Natural killer cell (primary cell): ENCODE measurements around the gene SPATA2L. TPM values are rescaled to one million over a fixed set of nuclear protein-coding genes. Genes with fewer than 3 reads are reported as not detected.
"Not testable (repeated sequence)": the region's sequence is repeated elsewhere in the genome, so short reads cannot be mapped to it uniquely, and the experiment has no call there.

ENCODE experiments used
- ATAC-seq, 3 donors: fragments of 150-1000 bp in 2 of 3; fragments of 200-7000 bp in 1 of 3; cut with Tn5 transposase; 1 replicate in 1 of 3; 2 replicates in 2 of 3; pipeline ENCODE4 v1.10.0; 2021; ENCODE audit warnings: mild to moderate bottlenecking in 2 of 3, moderate library complexity in 2 of 3
- DNase-seq, 2 donors: peaks; one replicate each; pipeline versions ENCODE4 v3.0.0 to v3.0.0-alpha.2; 2013 to 2021; ENCODE audit warnings: mixed read lengths in 1 of 2
- H3K27ac ChIP-seq: one replicate; pipeline ENCODE4 v1.5.1; 2013; ENCODE audit warnings: mild to moderate bottlenecking, low read length
- H3K27me3 ChIP-seq: one replicate; pipeline ENCODE4 v1.6.1; 2013; ENCODE audit warnings: low read length; ENCODE audit not compliant: control insufficient read depth, insufficient read depth
- H3K36me3 ChIP-seq: one replicate; pipeline ENCODE4 v1.6.1; 2013; ENCODE audit warnings: low read length; ENCODE audit not compliant: control insufficient read depth, insufficient read depth
- H3K4me1 ChIP-seq: one replicate; pipeline ENCODE4 v1.6.1; 2013; ENCODE audit warnings: low read length; ENCODE audit not compliant: control insufficient read depth, insufficient read depth
- H3K4me3 ChIP-seq: one replicate; pipeline ENCODE4 v1.5.1; 2013; ENCODE audit warnings: low read length
- H3K9me3 ChIP-seq: one replicate; pipeline ENCODE4 v1.6.1; 2013; ENCODE audit warnings: low read length; ENCODE audit not compliant: control insufficient read depth, insufficient read depth
- H3K27ac Mint-ChIP-seq, 2 donors: one replicate each; pipeline ENCODE4 v1.8.0; 2022; ENCODE audit warnings: mild to moderate bottlenecking in 2 of 2, mixed read lengths in 2 of 2, moderate library complexity in 1 of 2
- H3K27me3 Mint-ChIP-seq, 2 donors: one replicate each; pipeline ENCODE4 v1.8.0; 2022; ENCODE audit warnings: low read depth in 2 of 2, mixed read lengths in 2 of 2
- H3K36me3 Mint-ChIP-seq: one replicate; pipeline ENCODE4 v1.8.0; 2022; ENCODE audit warnings: mixed read lengths
- H3K4me1 Mint-ChIP-seq, 2 donors: one replicate each; pipeline ENCODE4 v1.8.0; 2022; ENCODE audit warnings: mixed read lengths in 2 of 2
- H3K4me3 Mint-ChIP-seq: one replicate; pipeline ENCODE4 v1.8.0; 2022; ENCODE audit warnings: mild to moderate bottlenecking, moderate library complexity, mixed read lengths
- H3K9me3 Mint-ChIP-seq, 2 donors: one replicate each; pipeline ENCODE4 v1.8.0; 2022; ENCODE audit warnings: mixed read lengths in 2 of 2
- WGBS: methylation state at CpG from one replicate; pipeline ENCODE4 v1.1.7; 2013; ENCODE audit warnings: missing lambda C conversion rate; ENCODE audit not compliant: insufficient coverage; 5-methylcytosine and 5-hydroxymethylcytosine counted together
- intact Hi-C: fragments of 100-400 bp; cut with micrococcal nuclease; formaldehyde crosslinking; loops from one replicate; pipeline ENCODE4 v1.14.2; 2022
- total RNA-seq, 4 donors: library from RNA; stranded (reverse); fragments of 120-200 nt in 1 of 4; gene quantifications; one replicate each; pipeline versions ENCODE4 v1.2.3 to v1.2.4, GENCODE V29; 2013 to 2022
- TF ChIP-seq, protein P1 (sequence below): fragments of 200-600 bp; IDR thresholded peaks from one replicate; pipeline ENCODE4 v1.8.0; 2022; ENCODE audit warnings: antibody characterized with exemption

SPATA2L gene
- total RNA-seq, 3 donors from 2014 or later (not counting 1 experiment from before 2014, with no cell fraction given), result 23.1 to 37.9 (median 24.0) TPM

DNA sequence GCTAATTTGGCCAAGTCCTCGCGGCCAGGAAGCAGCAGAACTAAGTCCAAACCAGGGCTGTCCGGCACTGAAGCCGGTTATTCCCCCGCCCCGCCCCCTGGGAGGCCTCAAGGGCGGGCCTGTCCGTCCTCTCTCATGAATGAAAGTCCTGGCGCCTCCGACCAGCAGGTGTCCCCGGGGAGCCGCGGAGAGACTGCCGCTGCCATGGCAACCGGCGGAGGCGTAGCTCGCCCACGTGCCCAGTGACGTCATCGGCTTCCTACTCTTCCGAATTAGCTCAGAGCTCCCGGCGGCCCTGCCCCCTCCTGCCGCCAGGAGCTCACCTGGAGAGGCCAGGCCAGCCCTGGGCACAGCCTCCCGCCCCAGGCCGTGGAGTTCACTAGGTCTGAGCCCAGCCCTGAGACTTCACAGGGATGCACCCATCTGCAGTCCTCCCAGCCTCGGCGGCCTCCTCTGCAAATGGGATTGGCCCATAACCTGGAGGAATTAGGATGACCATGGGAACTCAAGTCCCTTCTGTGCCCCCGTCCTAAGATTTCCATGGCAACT lies 1.3 kb downstream of the SPATA2L start:
- Histone ChIP-seq H3K4me3 (peak overlapping the region; percentile 38), H3K4me1 (peaks cover 44% of the 10 kb centered on the region), H3K27me3 (no peaks in the 10 kb centered on the region), H3K9me3 (no peaks in the 10 kb centered on the region), H3K36me3 (peaks cover 5% of the 10 kb centered on the region), H3K27ac (peak overlapping the region; percentile 83)
- H3K4me1 Mint-ChIP-seq, result peaks cover 12 to 32% of the 10 kb centered on the region in 2 donors
- peak overlapping the region; percentile 81 to 86 for H3K27ac Mint-ChIP-seq
- peak; percentile 43 to 57 (median 49) for ATAC-seq
- H3K9me3 Mint-ChIP-seq, result no peaks in the 10 kb centered on the region
- WGBS, result under 1% methylated on average over 30 of the region's 30 CpGs
- peak; percentile 97 to 99 for DNase-seq
- no peaks in the 10 kb centered on the region for H3K36me3 Mint-ChIP-seq
- TF ChIP-seq, protein P1, sequence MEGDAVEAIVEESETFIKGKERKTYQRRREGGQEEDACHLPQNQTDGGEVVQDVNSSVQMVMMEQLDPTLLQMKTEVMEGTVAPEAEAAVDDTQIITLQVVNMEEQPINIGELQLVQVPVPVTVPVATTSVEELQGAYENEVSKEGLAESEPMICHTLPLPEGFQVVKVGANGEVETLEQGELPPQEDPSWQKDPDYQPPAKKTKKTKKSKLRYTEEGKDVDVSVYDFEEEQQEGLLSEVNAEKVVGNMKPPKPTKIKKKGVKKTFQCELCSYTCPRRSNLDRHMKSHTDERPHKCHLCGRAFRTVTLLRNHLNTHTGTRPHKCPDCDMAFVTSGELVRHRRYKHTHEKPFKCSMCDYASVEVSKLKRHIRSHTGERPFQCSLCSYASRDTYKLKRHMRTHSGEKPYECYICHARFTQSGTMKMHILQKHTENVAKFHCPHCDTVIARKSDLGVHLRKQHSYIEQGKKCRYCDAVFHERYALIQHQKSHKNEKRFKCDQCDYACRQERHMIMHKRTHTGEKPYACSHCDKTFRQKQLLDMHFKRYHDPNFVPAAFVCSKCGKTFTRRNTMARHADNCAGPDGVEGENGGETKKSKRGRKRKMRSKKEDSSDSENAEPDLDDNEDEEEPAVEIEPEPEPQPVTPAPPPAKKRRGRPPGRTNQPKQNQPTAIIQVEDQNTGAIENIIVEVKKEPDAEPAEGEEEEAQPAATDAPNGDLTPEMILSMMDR, result peak; percentile 79
- peak overlapping the region; percentile 72 for H3K4me3 Mint-ChIP-seq
- no peaks in the 10 kb centered on the region for H3K27me3 Mint-ChIP-seq
- intact Hi-C loops, result loop anchor here (1.0 to 2.0 kb wide), 4 partner anchors 13 to 161 kb away; partner anchors contain the start of gene CDK10

DNA sequence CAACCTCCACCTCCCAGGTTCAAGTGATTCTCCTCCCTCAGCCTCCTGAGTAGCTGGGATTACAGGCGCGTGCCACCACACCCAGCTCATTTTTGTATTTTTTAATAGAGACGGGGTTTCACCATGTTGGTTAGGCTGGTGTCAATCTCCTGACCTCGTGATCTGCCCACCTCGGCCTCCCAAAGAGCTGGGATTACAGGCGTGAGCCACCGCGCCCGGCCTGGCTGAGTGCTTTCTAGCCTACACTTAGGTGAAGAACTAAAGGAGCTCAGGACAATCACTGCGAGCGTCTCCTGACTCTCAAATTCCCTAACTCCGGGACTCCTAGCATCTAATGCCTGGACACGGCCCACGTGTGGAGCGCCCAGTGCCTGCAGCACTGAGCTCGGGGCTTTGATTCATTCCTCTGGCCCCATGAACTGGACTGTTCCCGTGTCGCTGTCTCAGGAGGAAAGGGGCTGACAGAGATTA lies 1.8 kb downstream of the SPATA2L start:
- not testable (repeated sequence) for ATAC-seq, H3K27me3 Mint-ChIP-seq, H3K9me3 Mint-ChIP-seq, H3K4me3 ChIP-seq, H3K9me3 ChIP-seq, H3K36me3 ChIP-seq, H3K36me3 Mint-ChIP-seq, DNase-seq, H3K27me3 ChIP-seq
- intact Hi-C loops, result loop anchor here (1.0 to 2.0 kb wide), 4 partner anchors 13 to 161 kb away; partner anchors contain the start of gene CDK10
- Mint-ChIP-seq H3K4me1 (peaks cover 12 to 32% of the 10 kb centered on the region in 2 donors), H3K4me3 (peak overlapping the region; percentile 72), H3K27ac (peak overlapping the region; percentile 81 to 86)
- peak overlapping the region; percentile 83 for H3K27ac ChIP-seq
- H3K4me1 ChIP-seq, result peaks cover 48% of the 10 kb centered on the region
- WGBS, result 73% methylated on average over 18 of the region's 18 CpGs

DNA sequence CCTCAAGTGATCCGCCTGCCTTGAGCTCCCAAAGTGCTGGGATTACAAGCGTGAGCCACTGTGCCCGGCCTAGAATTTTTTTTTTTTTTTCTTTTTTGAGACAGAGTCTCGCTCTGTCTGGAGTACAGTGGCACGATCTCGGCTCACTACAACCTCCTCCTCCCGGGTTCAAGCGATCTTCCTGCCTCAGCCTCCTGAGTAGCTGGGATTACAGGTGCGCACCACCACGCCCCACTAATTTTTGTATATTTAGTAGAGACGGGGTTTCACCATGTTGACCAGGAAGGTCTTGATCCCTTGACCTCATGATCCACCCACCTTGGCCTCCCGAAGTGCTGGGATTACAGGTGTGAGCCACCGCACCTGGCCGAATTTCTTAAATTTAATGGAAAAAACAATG lies 2.8 kb downstream of the SPATA2L start:
- ATAC-seq, H3K4me3 Mint-ChIP-seq: not testable (repeated sequence)

DNA sequence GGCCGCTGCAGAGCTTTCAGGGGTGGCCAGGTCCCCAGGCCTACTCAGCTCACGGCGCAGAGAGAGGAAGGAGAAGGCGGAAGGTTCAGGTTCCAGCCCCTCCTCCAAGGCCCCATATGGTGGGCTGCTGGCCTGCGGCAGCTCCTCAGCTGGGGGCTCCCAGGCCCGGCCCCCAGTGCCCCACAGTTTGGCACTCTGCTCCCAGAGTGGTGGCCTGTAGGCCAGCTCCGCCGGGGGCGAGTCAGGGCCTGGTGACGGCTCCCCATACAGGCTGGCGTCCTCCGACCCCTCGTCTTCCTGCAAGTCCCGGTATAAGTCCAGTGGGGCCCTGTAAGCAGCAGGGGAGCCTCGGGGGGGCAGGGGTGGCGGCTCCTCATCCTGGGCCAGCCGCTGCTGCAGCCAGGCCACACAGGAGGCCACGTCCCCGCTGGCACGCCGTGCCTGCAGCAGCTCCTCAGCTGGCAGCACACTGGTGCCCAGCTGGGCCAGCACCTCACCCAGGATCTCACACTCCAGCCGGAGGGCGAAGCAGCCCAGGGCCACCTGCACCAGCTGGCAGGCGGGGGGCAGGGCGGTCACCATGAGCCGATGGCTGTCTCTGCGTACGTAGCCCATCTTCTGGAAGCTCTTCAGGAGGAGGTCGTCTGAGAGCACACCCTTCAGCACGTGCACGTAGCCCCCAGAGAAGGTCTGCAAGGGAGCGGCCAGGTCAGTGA lies 3.7 kb downstream of the SPATA2L start:
- peaks cover 12 to 41% of the 10 kb centered on the region in 2 donors for H3K4me1 Mint-ChIP-seq
- intact Hi-C loops, result no loop called here

More for the DNA sequence above, 2.8 kb downstream of the SPATA2L start:
- H3K9me3 Mint-ChIP-seq, H3K27me3 ChIP-seq, H3K27me3 Mint-ChIP-seq, DNase-seq, H3K36me3 Mint-ChIP-seq, H3K4me3 ChIP-seq, intact Hi-C loops, H3K27ac ChIP-seq, H3K9me3 ChIP-seq: not testable (repeated sequence)
- WGBS, result 98% methylated on average over 11 of the region's 14 CpGs
- H3K36me3 ChIP-seq, result peaks cover 14% of the 10 kb centered on the region
- peaks cover 51% of the 10 kb centered on the region for H3K4me1 ChIP-seq
- Mint-ChIP-seq H3K27ac (peak overlapping the region; percentile 30 to 81), H3K4me1 (peaks cover 12 to 35% of the 10 kb centered on the region in 2 donors)

More for the DNA sequence above, 3.7 kb downstream of the SPATA2L start:
- WGBS, result 93% methylated on average over 32 of the region's 32 CpGs
- Mint-ChIP-seq H3K36me3 (no peaks in the 10 kb centered on the region), H3K9me3 (no peaks in the 10 kb centered on the region), H3K4me3 (no peak overlapping the region), H3K27ac (no peak overlapping the region), H3K27me3 (no peaks in the 10 kb centered on the region)
- Histone ChIP-seq H3K27me3 (no peaks in the 10 kb centered on the region), H3K9me3 (no peaks in the 10 kb centered on the region), H3K27ac (no peak overlapping the region), H3K4me3 (no peak overlapping the region), H3K36me3 (peaks cover 21% of the 10 kb centered on the region), H3K4me1 (peaks cover 51% of the 10 kb centered on the region)
- DNase-seq (peak in 1 of 2 donors; percentile 12), ATAC-seq (no peak)
- TF ChIP-seq, protein P1, result no peak
